Esophagus squamous epithelium (tissue), 5 donors: Measurements from ENCODE around the gene CREB5. TPM values are rescaled to one million over a fixed set of nuclear protein-coding genes. Genes with fewer than 3 reads are reported as not detected.

Experiments
- DNase-seq: peaks from one replicate; lab custom pipeline; 2025; lab: John Stamatoyannopoulos, UW
- H3K27ac ChIP-seq, 4 donors: fragments of 200-600 bp; sonication (generic); one replicate each; pipeline ENCODE4 v1.5.1; 2016 to 2019; ENCODE audit warnings: mild to moderate bottlenecking in 1 of 4
- H3K27me3 ChIP-seq, 4 donors: fragments of 200-600 bp; sonication (generic); 1 replicate in 3 of 4; 2 replicates in 1 of 4; pipeline versions ENCODE4 v1.5.1 to v1.6.0; 2017 to 2021; ENCODE audit warnings: antibody characterized with exemption in 1 of 4
- H3K36me3 ChIP-seq, 3 donors: fragments of 200-600 bp; sonication (generic); one replicate each; pipeline ENCODE4 v1.5.1; 2016 to 2019
- H3K4me1 ChIP-seq, 3 donors: fragments of 200-600 bp; sonication (generic); one replicate each; pipeline ENCODE4 v1.5.1; 2017 to 2019
- H3K4me3 ChIP-seq, 4 donors: fragments of 200-600 bp; sonication (generic); 1 replicate in 3 of 4; 2 replicates in 1 of 4; pipeline ENCODE4 v1.5.1; 2016 to 2019; ENCODE audit warnings: mild to moderate bottlenecking in 2 of 4, moderate library complexity in 1 of 4
- H3K9me3 ChIP-seq, 3 donors: fragments of 200-600 bp; sonication (generic); one replicate each; pipeline ENCODE4 v1.5.1; 2016 to 2019
- POLR2A ChIP-seq, 4 donors: fragments of 450-650 bp; IDR thresholded peaks; one replicate each; pipeline ENCODE4 v1.6.1; 2017; ENCODE audit warnings: antibody characterized with exemption in 4 of 4, mild to moderate bottlenecking in 4 of 4, moderate library complexity in 3 of 4
- WGBS, 2 donors: methylation state at CpG; one replicate each; pipeline ENCODE4 v1.1.5; 2018; 5-methylcytosine and 5-hydroxymethylcytosine counted together
- intact Hi-C: fragments of 100-400 bp; cut with DNase I; formaldehyde crosslinking; loops from one replicate; pipeline ENCODE4 v1.15.0; 2022
- total RNA-seq, 4 donors: library from RNA; depleted of rRNA; stranded (reverse); fragments of >200 nt; gene quantifications; one replicate each; pipeline ENCODE4 v1.1.0, GENCODE V29; 2016
- TF ChIP-seq, protein P1 (sequence below), 6 experiments: fragments of 450-650 bp in 4 of 6; fragments of 200-600 bp in 2 of 6; sonication (generic) in 2 of 6; IDR thresholded peaks; one replicate each; pipeline ENCODE4 v1.5.1; 2016 to 2019; ENCODE audit warnings: antibody characterized with exemption in 6 of 6, mild to moderate bottlenecking in 4 of 6, moderate library complexity in 4 of 6
- donor health status: DM: yes; HTN: yes; CAD: no.

Gene CREB5
- total RNA-seq, 4 donors from 2014 or later, result 0.30 to 5.0 (median 2.2) TPM

DNA sequence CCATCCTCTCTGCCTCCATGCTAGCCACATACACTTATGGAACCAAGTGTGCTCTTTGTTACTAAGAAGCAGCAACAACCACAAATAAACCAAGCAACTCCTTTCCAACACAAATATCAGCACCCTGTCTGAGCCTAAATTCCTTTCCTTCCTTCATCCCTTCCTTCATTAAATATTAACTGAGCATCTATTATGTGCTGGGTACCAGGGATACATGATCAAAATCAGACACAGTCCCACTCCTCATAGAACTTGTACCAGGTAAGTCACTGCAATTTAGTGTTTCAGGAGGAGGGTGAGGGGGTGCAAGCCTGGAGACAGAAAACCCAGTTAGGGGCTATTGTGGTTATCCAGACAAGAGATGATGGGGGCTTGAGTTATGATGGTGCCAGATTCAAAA is 10.8 kb downstream of the CREB5 start:
- H3K27ac ChIP-seq, result no peak overlapping the region
- peaks cover 0 to 20% (median 0%) of the 10 kb centered on the region in 3 donors for H3K4me1 ChIP-seq
- H3K9me3 ChIP-seq, result no peaks in the 10 kb centered on the region
- H3K36me3 ChIP-seq, result no peaks in the 10 kb centered on the region
- DNase-seq, result no peak
- no peak overlapping the region for H3K4me3 ChIP-seq
- no peak for TF ChIP-seq POLR2A (IDR thresholded peaks at IDR 0.05)
- TF ChIP-seq, protein P1, sequence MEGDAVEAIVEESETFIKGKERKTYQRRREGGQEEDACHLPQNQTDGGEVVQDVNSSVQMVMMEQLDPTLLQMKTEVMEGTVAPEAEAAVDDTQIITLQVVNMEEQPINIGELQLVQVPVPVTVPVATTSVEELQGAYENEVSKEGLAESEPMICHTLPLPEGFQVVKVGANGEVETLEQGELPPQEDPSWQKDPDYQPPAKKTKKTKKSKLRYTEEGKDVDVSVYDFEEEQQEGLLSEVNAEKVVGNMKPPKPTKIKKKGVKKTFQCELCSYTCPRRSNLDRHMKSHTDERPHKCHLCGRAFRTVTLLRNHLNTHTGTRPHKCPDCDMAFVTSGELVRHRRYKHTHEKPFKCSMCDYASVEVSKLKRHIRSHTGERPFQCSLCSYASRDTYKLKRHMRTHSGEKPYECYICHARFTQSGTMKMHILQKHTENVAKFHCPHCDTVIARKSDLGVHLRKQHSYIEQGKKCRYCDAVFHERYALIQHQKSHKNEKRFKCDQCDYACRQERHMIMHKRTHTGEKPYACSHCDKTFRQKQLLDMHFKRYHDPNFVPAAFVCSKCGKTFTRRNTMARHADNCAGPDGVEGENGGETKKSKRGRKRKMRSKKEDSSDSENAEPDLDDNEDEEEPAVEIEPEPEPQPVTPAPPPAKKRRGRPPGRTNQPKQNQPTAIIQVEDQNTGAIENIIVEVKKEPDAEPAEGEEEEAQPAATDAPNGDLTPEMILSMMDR (IDR thresholded peaks at IDR 0.05), result no peak
- H3K27me3 ChIP-seq, result peaks cover 0 to 2% (median 0%) of the 10 kb centered on the region in 4 donors
- intact Hi-C loops, result no loop called here

DNA sequence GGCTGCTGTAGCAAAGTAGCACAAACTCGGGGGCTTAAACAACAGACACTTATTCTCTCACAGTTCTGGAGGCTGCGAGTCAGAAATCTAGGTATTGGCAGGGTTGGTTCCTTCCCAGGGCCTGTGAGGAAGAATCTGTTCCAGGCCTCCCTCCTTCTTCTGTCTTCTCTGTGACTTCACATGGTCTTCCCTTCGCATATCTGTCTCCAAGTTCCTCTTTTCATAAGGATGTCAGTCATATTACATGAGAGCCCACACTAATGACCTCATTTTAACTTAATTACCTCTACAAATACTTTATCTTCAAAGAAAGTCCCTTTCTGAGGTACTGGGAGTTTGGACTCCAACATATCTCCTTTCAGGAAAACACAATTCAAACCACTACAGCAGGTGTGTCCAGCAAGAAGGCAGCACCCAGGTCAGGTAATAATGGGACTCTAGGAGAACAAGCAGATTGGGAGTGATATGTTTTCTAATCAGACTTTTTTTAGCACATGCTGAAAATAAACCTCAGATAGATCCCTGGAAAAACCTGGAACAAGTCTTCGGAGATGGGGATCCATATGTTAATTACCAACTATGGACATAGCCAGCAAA is 11.7 kb downstream of the CREB5 start:
- no peak for TF ChIP-seq POLR2A (IDR thresholded peaks at IDR 0.05)
- TF ChIP-seq, protein P1 (IDR thresholded peaks at IDR 0.05), result no peak
- WGBS, 2 donors, result 89 to 90% methylated on average over 4 of the region's 4 CpGs
- no peak for DNase-seq
- H3K36me3 ChIP-seq, result no peaks in the 10 kb centered on the region
- H3K27me3 ChIP-seq, result peaks cover 0 to 4% (median 0%) of the 10 kb centered on the region in 4 donors
- no peak overlapping the region for H3K4me3 ChIP-seq
- no peak overlapping the region for H3K27ac ChIP-seq
- peaks cover 0 to 12% (median 0%) of the 10 kb centered on the region in 3 donors for H3K4me1 ChIP-seq
- no peaks in the 10 kb centered on the region for H3K9me3 ChIP-seq
- intact Hi-C loops, result no loop called here

DNA sequence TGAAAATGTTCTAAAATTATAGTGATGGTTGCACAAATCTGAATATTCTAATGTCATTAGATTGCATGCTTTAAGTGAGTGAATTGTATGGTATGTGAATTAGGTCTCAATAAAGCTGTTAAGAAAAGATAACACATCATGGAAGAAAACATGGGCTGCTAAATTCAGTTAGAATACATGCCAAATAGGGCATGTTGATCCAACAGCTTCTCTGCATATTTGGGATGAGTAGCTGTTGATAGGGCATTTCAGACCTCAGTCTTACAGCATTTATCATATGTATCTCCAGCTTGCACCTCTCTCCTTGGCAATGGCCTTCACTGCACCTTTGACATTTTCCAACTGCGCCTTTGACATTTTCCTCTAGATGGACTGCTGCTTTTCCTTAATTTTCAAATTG is 13.2 kb downstream of the CREB5 start:
- H3K27me3 ChIP-seq, result peaks cover 0 to 4% (median 0%) of the 10 kb centered on the region in 4 donors
- no peak overlapping the region for H3K4me3 ChIP-seq
- no peaks in the 10 kb centered on the region for H3K36me3 ChIP-seq
- H3K9me3 ChIP-seq, result no peaks in the 10 kb centered on the region
- WGBS, 2 donors, result 90 to 100% methylated on average over 1 of the region's 1 CpG
- H3K4me1 ChIP-seq, result no peaks in the 10 kb centered on the region
- intact Hi-C loops, result no loop called here
- TF ChIP-seq, protein P1 (IDR thresholded peaks at IDR 0.05), result no peak
- TF ChIP-seq POLR2A (IDR thresholded peaks at IDR 0.05), result no peak
- no peak for DNase-seq
- no peak overlapping the region for H3K27ac ChIP-seq

DNA sequence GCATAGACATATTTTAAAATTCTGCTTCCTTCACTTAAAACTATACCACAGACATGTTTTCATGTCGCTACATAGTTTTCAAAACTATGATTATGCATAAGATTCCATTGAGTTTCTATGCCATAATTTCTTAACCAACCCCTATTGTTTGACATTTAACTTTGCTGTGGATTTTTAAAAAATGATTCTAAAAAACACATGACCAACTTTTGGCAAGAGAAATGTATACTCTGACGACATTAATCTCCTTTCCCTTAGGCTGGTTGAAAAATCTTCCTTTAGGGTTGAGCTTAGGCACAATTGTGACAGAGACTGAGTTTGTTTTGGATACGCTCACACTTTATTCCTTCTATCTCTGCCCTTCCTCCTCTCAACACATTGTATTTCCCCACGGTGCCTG is 14.9 kb downstream of the CREB5 start:
- intact Hi-C loops, result no loop called here
- Histone ChIP-seq H3K36me3 (no peaks in the 10 kb centered on the region), H3K27me3 (peaks cover 0 to 4% (median 0%) of the 10 kb centered on the region in 4 donors), H3K27ac (no peak overlapping the region), H3K4me3 (no peak overlapping the region), H3K4me1 (no peaks in the 10 kb centered on the region), H3K9me3 (no peaks in the 10 kb centered on the region)
- no peak for TF ChIP-seq POLR2A (IDR thresholded peaks at IDR 0.05)
- TF ChIP-seq, protein P1 (IDR thresholded peaks at IDR 0.05), result no peak
- DNase-seq, result no peak
- 45 to 47% methylated on average over 4 of the region's 4 CpGs for WGBS, 2 donors

DNA sequence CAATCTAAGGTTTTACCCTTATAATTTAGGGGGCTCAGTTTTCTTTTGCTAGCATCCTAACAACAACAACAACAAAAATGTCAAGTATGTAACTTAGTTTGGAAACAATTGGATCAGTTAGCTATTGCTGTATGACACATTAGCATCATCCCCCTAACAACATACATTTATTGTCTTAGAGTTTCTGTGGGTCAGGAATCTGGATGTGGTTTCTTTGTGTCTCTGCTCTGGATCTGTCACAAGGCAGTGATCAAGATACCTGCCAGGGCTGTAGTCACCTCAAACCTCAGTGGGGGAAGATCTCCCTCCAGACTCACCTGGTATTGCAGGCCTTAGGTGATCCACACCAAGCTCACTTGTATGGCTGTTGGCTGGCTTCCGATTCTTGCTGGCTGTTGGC is 18.3 kb downstream of the CREB5 start:
- WGBS, 2 donors, result no CpG with 5 or more reads among the region's 1 CpG
- Histone ChIP-seq H3K4me3 (no peak overlapping the region), H3K27me3 (peaks cover 0 to 4% (median 0%) of the 10 kb centered on the region in 4 donors), H3K4me1 (no peaks in the 10 kb centered on the region), H3K9me3 (no peaks in the 10 kb centered on the region), H3K36me3 (no peaks in the 10 kb centered on the region), H3K27ac (no peak overlapping the region)
- DNase-seq, result no peak
- TF ChIP-seq, protein P1 (IDR thresholded peaks at IDR 0.05), result no peak
- no peak for TF ChIP-seq POLR2A (IDR thresholded peaks at IDR 0.05)
- intact Hi-C loops, result no loop called here
